HepG2 (cell line): ENCODE data around the gene SLC2A11. TPM values are rescaled to one million over a fixed set of nuclear protein-coding genes. Genes with fewer than 3 reads are reported as not detected.
A peak's percentile ranks its signal among the peaks of the same experiment; 100 is the strongest.

Source experiments
- CREB3 ChIP-seq: sonication (generic); formaldehyde crosslinking; IDR thresholded peaks from 2 replicates; pipeline ENCODE4 v1.5.0; 2020; ENCODE audit warnings: missing genetic modification reagents
- DPF2 ChIP-seq: sonication (generic); formaldehyde crosslinking; IDR thresholded peaks from 2 replicates; pipeline ENCODE4 v1.4.0; 2020; ENCODE audit warnings: mild to moderate bottlenecking, low read depth, missing genetic modification reagents, borderline replicate concordance
- FOSL1 ChIP-seq: sonication (generic); formaldehyde crosslinking; IDR thresholded peaks from 2 replicates; pipeline ENCODE4 v1.9.0; 2021; ENCODE audit warnings: missing genetic modification reagents, borderline replicate concordance
- GATAD1 ChIP-seq: IDR thresholded peaks from 2 replicates; pipeline ENCODE4 v1.6.1; 2016; ENCODE audit warnings: missing genetic modification reagents, missing compliant biosample characterization
- GPN1 ChIP-seq: sonication (generic); formaldehyde crosslinking; IDR thresholded peaks from 2 replicates; pipeline ENCODE4 v1.5.1; 2020; ENCODE audit warnings: missing genetic modification reagents, borderline replicate concordance
- IRX3 ChIP-seq: sonication (generic); formaldehyde crosslinking; IDR thresholded peaks from 2 replicates; pipeline ENCODE4 v1.8.1; 2023; ENCODE audit warnings: mild to moderate bottlenecking, low read depth, missing genetic modification reagents, borderline replicate concordance
- KLF6 ChIP-seq: IDR thresholded peaks from 2 replicates; pipeline ENCODE4 v1.8.0; 2016; ENCODE audit warnings: missing biosample characterization, missing genetic modification reagents
- KMT2B ChIP-seq: IDR thresholded peaks from 2 replicates; pipeline ENCODE4 v1.6.1; 2016; ENCODE audit warnings: missing genetic modification reagents, missing compliant biosample characterization
- MEF2D ChIP-seq: sonication (generic); formaldehyde crosslinking; IDR thresholded peaks from 2 replicates; pipeline ENCODE4 v1.5.1; 2020; ENCODE audit warnings: mild to moderate bottlenecking, missing genetic modification reagents
- MEIS1 ChIP-seq: sonication (generic); formaldehyde crosslinking; IDR thresholded peaks from 2 replicates; pipeline ENCODE4 v1.9.0; 2021; ENCODE audit warnings: mild to moderate bottlenecking, missing genetic modification reagents, moderate library complexity, borderline replicate concordance
- MXI1 ChIP-seq: IDR thresholded peaks from 3 replicates; pipeline ENCODE4 v1.6.1; 2012; ENCODE audit warnings: low read depth, low read length, inconsistent platforms, borderline replicate concordance
- NR2F6 ChIP-seq, 2 experiments: IDR thresholded peaks; 2 replicates each; pipeline ENCODE4 v1.6.1; 2016; ENCODE audit warnings: antibody characterized with exemption in 1 of 2, mild to moderate bottlenecking in 1 of 2
- RAD21 ChIP-seq: fragments of 450-650 bp; formaldehyde crosslinking; IDR thresholded peaks from 2 replicates; pipeline ENCODE4 v1.5.0; 2020; ENCODE audit warnings: mild to moderate bottlenecking
- RXRB ChIP-seq: IDR thresholded peaks from 2 replicates; pipeline ENCODE4 v1.6.1; 2016; ENCODE audit warnings: borderline replicate concordance, missing genetic modification reagents, missing compliant biosample characterization
- ZBTB14 ChIP-seq: sonication (generic); formaldehyde crosslinking; IDR thresholded peaks from 2 replicates; pipeline ENCODE4 v1.4.0; 2020; ENCODE audit warnings: missing genetic modification reagents
- ZEB1 ChIP-seq: IDR thresholded peaks from 2 replicates; pipeline ENCODE4 v1.6.1; 2012; ENCODE audit warnings: mild to moderate bottlenecking, low read depth, inconsistent platforms; ENCODE audit not compliant: insufficient replicate concordance
- ZNF230 ChIP-seq: sonication (generic); formaldehyde crosslinking; IDR thresholded peaks from 2 replicates; pipeline ENCODE4 v1.4.0; 2020; ENCODE audit warnings: mild to moderate bottlenecking, missing genetic modification reagents
- ZNF460 ChIP-seq: sonication (generic); formaldehyde crosslinking; IDR thresholded peaks from 2 replicates; pipeline ENCODE4 v1.5.1; 2020; ENCODE audit warnings: missing genetic modification reagents, mild to moderate bottlenecking, borderline replicate concordance
- ZNF720 ChIP-seq: sonication (generic); formaldehyde crosslinking; IDR thresholded peaks from 2 replicates; pipeline ENCODE4 v1.4.0; 2020; ENCODE audit warnings: missing genetic modification reagents
- ZSCAN25 ChIP-seq: sonication (generic); formaldehyde crosslinking; IDR thresholded peaks from 2 replicates; pipeline ENCODE4 v1.8.0; 2022; ENCODE audit warnings: mild to moderate bottlenecking, missing genetic modification reagents
- polyA plus RNA-seq, 8 experiments: library from polyadenylated mRNA; depleted of rRNA in 3 of 8; stranded (reverse) in 7 of 8; unstranded in 1 of 8; fragments of >200 nt; fragmentation: Illumina TruSeq in 4 of 8; extraction: Trizol in 4 of 8; gene quantifications; 2 replicates each; pipeline versions ENCODE4 v1.2.1 to v1.2.3, GENCODE V29; 2011 to 2016; ENCODE audit warnings: low read depth in 4 of 8, missing spikeins in 1 of 8, mixed read lengths in 1 of 8; ENCODE audit not compliant: insufficient read depth in 1 of 8
- total RNA-seq, 5 experiments: library from RNA; depleted of rRNA; stranded (reverse); fragments of >200 nt; fragmentation: Illumina TruSeq; extraction: Trizol; gene quantifications; 2 replicates each; pipeline ENCODE4 v1.2.3, GENCODE V29; 2016; ENCODE audit warnings: low read depth in 1 of 5
- TF ChIP-seq, protein P1 (sequence below): sonication (generic); formaldehyde crosslinking; IDR thresholded peaks from 2 replicates; pipeline ENCODE4 v1.5.0; 2020; ENCODE audit warnings: mild to moderate bottlenecking, missing genetic modification reagents

Gene SLC2A11
- total and polyA plus RNA-seq, 2 of the 13 experiments (the other 11 are each of a cell fraction or from before 2014, with no cell fraction given) = 15.2 to 15.4 TPM

GRCh38 chr22:23913661-23914353 is 56.1 kb downstream of the SLC2A11 start (continued):
- peak; percentile 82 for TF ChIP-seq KMT2B (CRISPR knock-in tag)
- TF ChIP-seq ZEB1 = no peak
- no peak for TF ChIP-seq GPN1 (CRISPR knock-in tag)
- peak; percentile 75; the same call in 1 of the 2 replicates for TF ChIP-seq ZSCAN25 (CRISPR knock-in tag)
- TF ChIP-seq RAD21 (CRISPR knock-in tag) = no peak
- TF ChIP-seq ZBTB14 (CRISPR knock-in tag) = peak; percentile 68
- no peak for TF ChIP-seq KLF6
- no peak for TF ChIP-seq ZNF460 (CRISPR knock-in tag)
- no peak for TF ChIP-seq ZNF720 (CRISPR knock-in tag)
- TF ChIP-seq MXI1 = peak; percentile 86; the same call in 2 of the 3 replicates
- no peak for TF ChIP-seq DPF2 (CRISPR knock-in tag)
- no peak for TF ChIP-seq NR2F6 (IDR thresholded peaks at IDR 0.05)
- peak; percentile 64; the same call in 1 of the 2 replicates for TF ChIP-seq NR2F6 (CRISPR knock-in tag; IDR thresholded peaks at IDR 0.05)
- TF ChIP-seq, protein P1, sequence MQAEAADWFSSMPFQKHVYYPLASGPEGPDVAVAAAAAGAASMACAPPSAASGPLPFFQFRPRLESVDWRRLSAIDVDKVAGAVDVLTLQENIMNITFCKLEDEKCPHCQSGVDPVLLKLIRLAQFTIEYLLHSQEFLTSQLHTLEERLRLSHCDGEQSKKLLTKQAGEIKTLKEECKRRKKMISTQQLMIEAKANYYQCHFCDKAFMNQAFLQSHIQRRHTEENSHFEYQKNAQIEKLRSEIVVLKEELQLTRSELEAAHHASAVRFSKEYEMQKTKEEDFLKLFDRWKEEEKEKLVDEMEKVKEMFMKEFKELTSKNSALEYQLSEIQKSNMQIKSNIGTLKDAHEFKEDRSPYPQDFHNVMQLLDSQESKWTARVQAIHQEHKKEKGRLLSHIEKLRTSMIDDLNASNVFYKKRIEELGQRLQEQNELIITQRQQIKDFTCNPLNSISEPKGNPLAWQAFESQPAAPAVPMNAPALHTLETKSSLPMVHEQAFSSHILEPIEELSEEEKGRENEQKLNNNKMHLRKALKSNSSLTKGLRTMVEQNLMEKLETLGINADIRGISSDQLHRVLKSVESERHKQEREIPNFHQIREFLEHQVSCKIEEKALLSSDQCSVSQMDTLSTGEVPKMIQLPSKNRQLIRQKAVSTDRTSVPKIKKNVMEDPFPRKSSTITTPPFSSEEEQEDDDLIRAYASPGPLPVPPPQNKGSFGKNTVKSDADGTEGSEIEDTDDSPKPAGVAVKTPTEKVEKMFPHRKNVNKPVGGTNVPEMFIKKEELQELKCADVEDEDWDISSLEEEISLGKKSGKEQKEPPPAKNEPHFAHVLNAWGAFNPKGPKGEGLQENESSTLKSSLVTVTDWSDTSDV = 0 out of 2 replicates have a peak, but pooled peaks have one; percentile 64
- TF ChIP-seq FOSL1 (CRISPR knock-in tag) = no peak
- no peak for TF ChIP-seq CREB3
- TF ChIP-seq MEF2D (CRISPR knock-in tag) = peak; percentile 91
- TF ChIP-seq IRX3 = no peak
- no peak for TF ChIP-seq MEIS1 (CRISPR knock-in tag)
- no peak for TF ChIP-seq ZNF230
- peak; percentile 73 for TF ChIP-seq RXRB (CRISPR knock-in tag)
- TF ChIP-seq GATAD1 (CRISPR knock-in tag) = peak; percentile 87
